Fibroblast of pulmonary artery (primary cell): Measurements from ENCODE around the gene TTC32.
"Not testable (repeated sequence)": the region's sequence is repeated elsewhere in the genome, so short reads cannot be mapped to it uniquely, and the experiment has no call there.

Experiments used
- DNase-seq: peaks from one replicate; pipeline ENCODE4 v3.0.0-alpha.2; 2010; ENCODE audit warnings: low read depth
- H3K4me3 ChIP-seq: replicated peaks from 2 replicates; pipeline ENCODE4 v1.5.1; 2011; ENCODE audit warnings: low read depth, mild to moderate bottlenecking, control low read depth, low read length, moderate library complexity
- CTCF ChIP-seq: IDR thresholded peaks from 2 replicates; pipeline ENCODE4 v1.5.1; 2011; ENCODE audit warnings: mild to moderate bottlenecking, control low read depth, low read length, inconsistent platforms; ENCODE audit errors: missing control alignments

TTC32 gene

DNA sequence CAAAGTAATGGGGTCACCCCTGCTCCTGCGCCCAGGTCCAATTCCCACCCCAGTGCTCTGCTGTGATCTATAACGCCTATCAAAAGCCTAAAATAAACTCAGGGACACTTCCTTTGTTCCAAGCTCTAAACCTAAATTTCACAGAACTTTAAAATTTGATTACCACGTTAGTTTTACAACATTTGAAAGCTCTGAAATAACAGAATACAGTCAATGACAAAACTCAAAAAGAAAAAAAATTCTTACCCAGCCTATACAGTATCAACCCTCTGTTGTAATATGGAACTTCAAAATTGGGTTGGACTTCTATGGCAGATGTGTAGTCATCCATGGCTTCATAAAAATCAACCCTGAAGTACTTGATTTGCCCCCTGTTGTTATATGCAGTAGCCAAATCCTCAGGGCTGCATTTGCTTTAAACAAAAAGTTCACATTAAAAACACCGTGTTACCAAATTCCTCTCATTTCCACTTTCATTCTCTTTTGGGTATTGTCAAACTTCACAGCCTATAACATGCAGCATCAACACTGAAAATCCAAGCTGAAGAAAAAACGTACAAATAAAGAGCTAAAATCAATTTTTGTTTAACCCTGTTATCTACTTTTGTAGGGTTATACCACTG lies 4.0 kb downstream of the TTC32 start:
- no peak overlapping the region for H3K4me3 ChIP-seq
- TF ChIP-seq CTCF, result no peak

DNA sequence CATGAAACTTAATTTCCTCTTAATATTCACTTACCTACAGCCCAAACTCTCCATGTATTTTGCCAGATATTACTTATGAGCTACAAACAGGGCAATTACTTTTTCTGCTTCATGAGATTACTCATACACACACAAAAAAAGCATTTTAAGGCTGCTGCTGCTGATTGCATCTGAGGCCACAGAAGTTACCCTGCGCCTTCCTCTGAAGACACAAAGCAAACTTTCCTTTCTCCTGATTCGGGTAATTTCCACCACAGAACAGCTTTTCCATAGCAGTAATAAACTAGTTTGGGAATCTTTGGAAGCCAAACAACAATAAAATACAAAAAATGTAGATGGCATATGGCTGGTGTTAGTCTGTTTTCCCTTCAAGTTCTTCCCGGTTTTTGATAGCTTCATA lies 6.2 kb downstream of the TTC32 start:
- H3K4me3 ChIP-seq, result no peak overlapping the region
- TF ChIP-seq CTCF, result no peak
- DNase-seq, result no peak

More for the DNA sequence above, 4.0 kb downstream of the TTC32 start:
- no peak for DNase-seq

DNA sequence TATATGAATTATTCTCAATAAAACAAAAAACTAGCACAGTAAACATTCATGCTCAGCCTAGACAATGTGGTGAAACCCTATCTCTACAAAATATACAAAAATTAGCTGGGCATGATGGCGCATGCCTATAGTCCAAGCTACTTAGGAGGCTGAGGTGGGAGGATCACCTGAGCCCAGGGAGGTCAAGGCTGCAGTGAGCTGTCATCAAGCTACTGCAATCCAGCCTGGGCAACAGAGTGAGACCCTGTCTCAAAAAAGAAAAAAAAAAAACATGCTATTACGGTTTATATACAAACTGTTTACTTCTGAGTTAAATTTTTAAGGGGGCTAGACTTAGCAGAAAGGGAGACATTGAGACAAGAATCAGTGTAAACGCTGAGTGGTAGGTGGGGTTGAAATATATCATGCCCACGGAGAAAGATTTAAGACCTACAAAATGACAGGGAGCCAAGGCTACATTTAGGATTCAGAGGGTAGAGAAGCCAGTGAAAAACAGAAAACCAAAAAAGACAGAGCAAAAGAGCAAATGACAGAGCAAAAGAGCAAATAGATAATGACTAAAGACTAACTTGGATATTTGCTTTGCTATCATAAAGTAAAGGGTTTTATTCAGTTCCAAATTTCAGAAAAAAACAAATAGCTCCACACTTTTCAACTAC lies 7.5 kb downstream of the TTC32 start:
- no peak for DNase-seq
- H3K4me3 ChIP-seq, result no peak overlapping the region
- TF ChIP-seq CTCF, result no peak

- DNase-seq, result no peak
- no peak overlapping the region for H3K4me3 ChIP-seq
- TF ChIP-seq CTCF, result no peak
These were observed 8.2 kb downstream of the TTC32 start for GRCh38 chr2:19893520-19894133.

DNA sequence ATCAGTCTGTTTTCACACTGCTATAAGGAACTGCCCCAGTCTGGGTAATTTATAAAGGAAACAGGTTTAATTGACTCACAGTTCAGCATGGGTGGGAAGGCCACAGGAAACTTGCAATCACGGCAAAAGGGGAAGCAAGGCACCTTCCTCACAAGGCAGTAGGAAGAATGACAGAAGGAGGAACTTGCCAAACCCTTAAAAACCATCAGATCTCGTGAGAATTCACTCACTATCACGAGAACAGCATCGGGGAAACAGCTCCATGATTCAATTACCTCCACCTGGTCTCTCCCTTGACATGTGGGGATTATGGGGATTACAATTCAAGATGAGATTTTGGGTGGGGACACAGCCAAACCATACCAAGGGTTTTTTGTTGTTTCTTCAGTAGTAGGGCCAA lies 9.8 kb downstream of the TTC32 start:
- not testable (repeated sequence) for DNase-seq, H3K4me3 ChIP-seq

DNA sequence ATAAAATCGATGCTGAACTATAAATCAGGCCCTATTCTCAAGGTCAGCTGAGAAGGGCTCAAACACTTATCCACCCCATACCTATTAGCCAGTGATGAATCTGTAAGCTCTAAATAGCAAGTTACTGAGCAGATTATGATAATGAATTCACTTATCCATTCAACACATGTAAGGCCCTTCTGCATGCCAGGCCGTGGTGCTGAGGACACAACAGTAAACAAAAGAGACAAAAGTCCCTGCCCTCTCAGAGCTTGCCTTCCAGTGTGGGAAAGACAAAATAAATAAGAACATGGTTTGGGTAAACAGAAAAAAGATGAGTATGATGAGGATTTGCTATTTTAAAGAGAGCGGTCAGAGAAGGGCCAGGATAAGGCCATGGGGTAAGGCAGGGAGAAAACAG lies 11.7 kb downstream of the TTC32 start:
- no peak overlapping the region for H3K4me3 ChIP-seq
- no peak for DNase-seq
- no peak for TF ChIP-seq CTCF

DNA sequence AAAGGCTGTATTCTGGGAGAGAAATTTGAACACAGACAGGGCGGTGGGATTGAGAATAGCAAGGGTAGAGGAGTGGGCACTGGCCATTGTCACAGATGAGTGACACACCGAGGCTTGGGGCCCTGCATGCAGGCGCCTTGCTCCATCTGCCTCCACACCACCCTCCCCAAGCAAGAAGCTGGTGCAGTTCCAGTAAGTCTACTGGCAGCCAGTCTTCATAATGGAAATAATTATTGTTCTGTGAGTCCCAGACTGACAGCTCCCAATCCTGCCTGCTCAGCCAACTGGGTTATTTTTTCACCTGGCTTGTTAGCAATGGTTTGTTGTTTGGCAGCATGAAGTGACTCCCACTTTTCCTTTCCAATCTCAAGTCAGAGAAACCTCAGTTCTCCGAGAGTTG lies 13.0 kb downstream of the TTC32 start:
- no peak for DNase-seq
- TF ChIP-seq CTCF, result no peak
- no peak overlapping the region for H3K4me3 ChIP-seq
